ENCODE measurements around the gene LAMP1. TPM values are rescaled to one million over a fixed set of nuclear protein-coding genes. Genes with fewer than 3 reads are reported as not detected.

The LAMP1 gene
- total and polyA plus RNA-seq, 2 of the 4 experiments (the other 2 are of a cell fraction) = 60.6 to 229 TPM

GRCh38 chr13:113354831-113355610 lies 58.0 kb downstream of the LAMP1 start:
- Histone ChIP-seq H3K23ac (ENCODE audit: low read depth, low read length) (no peak overlapping the region), H3K9me3 (ENCODE audit: control insufficient read depth, insufficient read depth, low read length) (no peaks in the 10 kb centered on the region), H3K27me3 (ENCODE audit: control insufficient read depth, insufficient read depth, low read length) (peaks cover 4% of the 10 kb centered on the region), H2BK15ac (ENCODE audit: low read depth, low read length) (no peak overlapping the region), H3K36me3 (ENCODE audit: control insufficient read depth, insufficient read depth, low read length) (no peaks in the 10 kb centered on the region), H3K4me3 (ENCODE audit: insufficient read depth, low read depth, low read length) (no peak overlapping the region), H3K4me1 (ENCODE audit: control insufficient read depth, insufficient read depth, low read length) (no peaks in the 10 kb centered on the region; the same call in 1 of the 2 replicates), H4K91ac (ENCODE audit: insufficient read depth, low read depth, low read length) (no peak overlapping the region), H3K56ac (ENCODE audit: extremely low read depth, insufficient read depth, low read length) (no peak overlapping the region), H3K79me1 (ENCODE audit: low read depth in 1 of 2, low read length in 2 of 2) (no peaks in the 10 kb centered on the region), H4K20me1 (ENCODE audit: insufficient read depth, low read length) (no peaks in the 10 kb centered on the region), H4K5ac (ENCODE audit: low read depth, low read length) (no peak overlapping the region), H3K9me1 (ENCODE audit: insufficient read depth, low read length) (no peaks in the 10 kb centered on the region), H2BK20ac (ENCODE audit: low read depth, low read length) (no peak overlapping the region), H3K14ac (replicated peaks; ENCODE audit: low read depth, low read length) (no peak overlapping the region), H3K4ac (ENCODE audit: low read depth, low read length) (no peak overlapping the region), H2AK9ac (replicated peaks; ENCODE audit: low read depth, low read length, poor library complexity) (no peak overlapping the region), H2BK120ac (ENCODE audit: low read depth, low read length) (no peak overlapping the region), H3K18ac (ENCODE audit: low read depth, low read length) (no peak overlapping the region), H4K8ac (ENCODE audit: low read depth in 2 of 2, low read length in 2 of 2) (no peak overlapping the region), H2AK5ac (ENCODE audit: low read depth, low read length) (no peak overlapping the region), H2AFZ (replicated peaks; ENCODE audit: low read length, poor library complexity) (no peak overlapping the region), H3K9ac (ENCODE audit: low read depth, low read length) (no peak overlapping the region), H3K27ac (ENCODE audit: insufficient read depth, low read length) (no peak overlapping the region), H3K4me2 (ENCODE audit: low read depth, low read length) (no peak overlapping the region), H2BK5ac (ENCODE audit: low read depth, low read length, poor library complexity, severe bottlenecking) (no peak overlapping the region)
- 94% methylated on average over 25 of the region's 41 CpGs; no CpG with 5 or more reads in 1 of the 2 experiments for WGBS, 2 experiments (ENCODE audit: extremely low coverage in 2 of 2, insufficient read length in 1 of 2)
- intact Hi-C loops (cut with micrococcal nuclease) (no loop called here), dilution Hi-C loops (cut with HindIII; ENCODE audit: low sequenced_read_pairs, unreplicated experiment) (no loop called here), in situ Hi-C loops (cut with MboI; ENCODE audit: low sequenced_read_pairs) (no loop called here)
- BruUV-seq (replicated peaks) = no TSS peak
- ATAC-seq (ENCODE audit: low read depth) = no peak
- POLR2A ChIA-PET (ENCODE audit: unreplicated experiment) = no interaction called here
- DNase-seq = no peak
- CTCF ChIA-PET = no interaction called here
- TF ChIP-seq CEBPB (IDR thresholded peaks at IDR 0.05; ENCODE audit: low read depth, low read length) = no peak
- no peak for TF ChIP-seq CTCF (conservative IDR thresholded peaks at IDR 0.05; ENCODE audit: low read depth, low read length)
- TF ChIP-seq MXI1 (IDR thresholded peaks at IDR 0.05; ENCODE audit: borderline replicate concordance, low read depth, low read length) = no peak
- TF ChIP-seq SMC3 (IDR thresholded peaks at IDR 0.05; ENCODE audit: low read depth, low read length) = no peak
- TF ChIP-seq FOS (IDR thresholded peaks at IDR 0.05; ENCODE audit: low read depth, low read length) = no peak
- no peak for TF ChIP-seq RCOR1 (IDR thresholded peaks at IDR 0.05; ENCODE audit: insufficient replicate concordance, low read length)
- no peak for TF ChIP-seq CHD1 (IDR thresholded peaks at IDR 0.05; ENCODE audit: low read depth, low read length)
- TF ChIP-seq USF2 (IDR thresholded peaks at IDR 0.05; ENCODE audit: low read depth, low read length) = no peak
- TF ChIP-seq BHLHE40 (IDR thresholded peaks at IDR 0.05; ENCODE audit: low read depth, low read length) = no peak
- no peak for TF ChIP-seq MAFK (IDR thresholded peaks at IDR 0.05; ENCODE audit: low read depth, low read length)
- no peak for TF ChIP-seq RAD21 (IDR thresholded peaks at IDR 0.05; ENCODE audit: low read length)
